Inflammatory macrophage treated with lipopolysaccharide for 1 hour (primary cell): ENCODE measurements around the gene COL4A1.

Experiments
- DNase-seq, 2 donors: peaks; one replicate each; pipeline ENCODE4 v3.0.0-alpha.2; 2020 to 2022

The COL4A1 gene

DNA sequence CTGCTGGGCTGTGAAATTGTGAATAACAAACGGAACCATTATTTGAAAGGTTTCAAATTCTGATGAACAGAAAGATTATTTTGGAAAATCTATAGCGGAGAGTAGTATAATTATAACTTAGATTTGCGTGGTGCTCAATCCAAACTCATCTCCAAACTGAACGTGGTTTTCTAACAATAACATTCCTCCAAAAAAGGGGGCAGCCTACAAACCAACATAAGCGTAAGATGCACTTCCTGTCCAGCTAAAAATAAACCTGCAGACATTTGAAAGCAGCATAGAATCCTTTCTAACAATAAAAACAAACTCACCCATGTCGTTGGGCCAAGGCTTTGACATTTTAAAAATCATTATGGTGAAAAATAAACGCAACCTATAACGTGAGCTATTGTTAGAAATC lies 178.4 kb downstream of the COL4A1 start:
- no peak for DNase-seq

DNA sequence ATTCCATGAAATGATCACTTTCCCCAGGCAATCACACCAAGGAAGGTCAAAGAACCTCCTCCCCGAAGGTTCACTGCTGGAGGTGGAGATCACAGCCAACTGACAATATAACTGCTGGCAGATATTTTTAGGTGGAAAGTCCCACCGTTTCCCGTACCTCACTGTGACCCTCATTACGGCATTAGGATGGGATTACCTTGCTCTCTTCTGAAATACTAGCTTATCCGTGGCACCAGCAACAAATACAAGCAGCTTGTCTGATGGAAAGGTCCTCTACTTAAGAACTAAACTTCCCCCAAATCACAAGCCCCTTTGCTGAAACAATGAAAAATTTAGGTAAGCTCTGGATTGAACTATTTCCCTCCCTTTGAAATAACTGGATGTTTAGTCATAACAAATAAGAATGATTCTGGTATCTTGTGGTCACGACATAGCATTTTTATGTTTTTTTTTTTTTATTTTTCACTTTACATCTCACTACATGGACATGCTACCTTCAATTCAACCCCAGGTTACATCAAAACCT lies 178.9 kb downstream of the COL4A1 start:
- DNase-seq: no peak

DNA sequence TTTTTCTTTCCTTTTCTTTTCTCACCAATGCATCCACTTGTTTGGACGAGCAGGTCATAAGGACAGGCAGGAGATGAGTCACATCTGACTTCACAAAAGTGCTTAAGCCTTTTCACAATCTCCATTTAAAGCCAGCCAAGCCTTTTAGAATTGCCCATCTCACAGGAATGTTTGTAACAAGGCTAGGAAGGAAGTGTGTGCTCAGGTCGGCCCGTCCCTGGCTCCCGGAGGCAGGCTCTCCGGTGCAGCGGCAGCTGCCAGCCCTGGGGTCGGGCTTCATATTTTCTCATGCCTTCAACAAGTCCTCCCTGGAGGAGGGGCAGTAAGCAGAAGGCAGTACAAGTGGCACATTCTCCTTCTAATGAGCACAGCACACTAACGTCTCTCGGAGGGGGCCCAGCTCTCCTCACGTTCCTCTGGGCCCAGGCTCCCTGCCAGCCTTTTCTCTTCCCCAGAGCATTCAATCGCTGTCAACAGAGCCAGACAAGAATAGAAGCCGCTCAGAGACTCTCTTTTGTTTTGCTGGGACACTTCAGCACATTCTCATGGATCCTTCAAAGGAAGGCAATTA lies 180.5 kb downstream of the COL4A1 start:
- DNase-seq: peak; percentile 10 to 62

DNA sequence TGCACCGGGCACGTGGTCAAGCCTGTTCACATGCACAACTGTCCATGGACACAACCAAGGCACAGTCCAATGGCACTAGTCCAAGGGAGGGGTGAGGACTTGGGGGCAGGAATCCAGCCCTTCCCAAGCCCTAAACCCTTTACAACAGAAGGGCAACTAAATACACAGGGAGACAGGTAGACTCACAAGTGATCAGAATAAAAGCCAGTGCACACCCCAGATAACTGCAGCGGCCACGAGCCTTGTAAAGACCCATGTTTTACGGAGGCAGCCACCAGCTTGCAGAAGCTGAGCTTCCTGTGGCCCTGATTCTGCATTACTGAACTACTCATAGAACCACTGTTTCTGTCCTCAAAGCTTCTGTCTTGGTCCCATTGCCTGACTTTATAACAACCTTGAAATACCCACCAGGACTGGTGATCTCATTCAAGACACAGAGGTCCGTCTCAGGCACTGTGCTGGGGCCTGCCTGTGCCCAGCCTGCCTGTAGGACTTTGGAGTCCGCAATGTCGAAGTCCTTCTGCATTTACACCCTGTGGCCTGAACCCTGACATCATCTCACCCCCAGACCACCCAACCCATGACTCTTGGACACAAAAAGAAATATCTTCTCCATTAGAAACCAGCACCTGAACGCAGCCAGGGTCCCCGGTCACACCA lies 181.2 kb downstream of the COL4A1 start:
- DNase-seq: no peak

DNA sequence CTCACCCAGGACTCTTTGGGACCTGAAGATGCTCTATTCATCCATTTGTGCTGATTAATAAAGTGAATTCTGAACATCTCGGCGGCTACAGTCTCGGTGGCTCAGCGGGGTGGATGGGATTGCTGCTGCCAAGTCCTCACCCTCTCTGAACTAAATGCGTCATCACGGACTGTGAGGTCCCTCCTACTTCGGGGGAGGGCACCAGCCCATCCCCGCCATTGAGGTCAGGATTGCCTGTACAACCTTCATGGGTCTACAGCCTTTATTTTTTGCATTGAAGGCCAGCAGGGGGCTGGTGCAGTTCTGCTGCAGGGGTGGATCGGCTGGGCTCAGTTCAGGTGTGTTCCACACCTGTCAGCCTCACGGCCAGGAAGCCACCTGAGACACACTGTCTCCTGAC lies 181.8 kb downstream of the COL4A1 start:
- no peak for DNase-seq

DNA sequence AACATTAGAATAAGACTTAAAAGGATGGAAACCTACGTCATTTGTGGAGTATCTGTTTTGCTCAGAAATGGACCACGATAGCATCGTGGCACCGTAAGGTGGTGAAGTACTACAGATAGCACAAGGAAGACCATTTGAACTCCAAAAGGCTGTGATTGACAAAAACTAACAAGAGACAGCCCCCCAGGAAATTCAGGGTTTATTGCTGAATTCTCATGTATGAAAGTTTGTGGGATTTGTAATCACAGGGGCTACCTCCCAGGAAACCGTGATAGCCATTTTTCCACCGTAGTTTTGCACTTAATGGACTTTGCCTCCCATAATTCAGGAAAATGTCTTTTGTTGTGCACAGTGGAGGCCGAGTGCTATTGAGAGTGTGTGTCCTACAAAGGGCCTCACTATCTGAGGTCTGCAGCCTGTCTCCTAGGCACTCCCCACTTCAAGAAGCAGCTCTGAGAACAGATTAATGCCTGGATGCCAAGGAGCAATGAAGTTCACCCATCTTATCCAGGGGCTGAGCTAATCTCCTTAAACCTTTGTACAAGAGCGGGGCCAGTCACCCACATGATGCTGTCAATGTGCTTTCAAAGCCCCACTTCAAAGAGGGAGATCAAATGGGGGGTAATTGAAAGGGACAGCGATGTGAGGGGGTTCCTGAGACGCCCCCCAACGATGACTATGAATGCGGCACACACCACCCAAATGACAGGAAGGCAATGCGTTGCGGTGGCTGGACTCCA lies 182.6 kb downstream of the COL4A1 start:
- no peak for DNase-seq

DNA sequence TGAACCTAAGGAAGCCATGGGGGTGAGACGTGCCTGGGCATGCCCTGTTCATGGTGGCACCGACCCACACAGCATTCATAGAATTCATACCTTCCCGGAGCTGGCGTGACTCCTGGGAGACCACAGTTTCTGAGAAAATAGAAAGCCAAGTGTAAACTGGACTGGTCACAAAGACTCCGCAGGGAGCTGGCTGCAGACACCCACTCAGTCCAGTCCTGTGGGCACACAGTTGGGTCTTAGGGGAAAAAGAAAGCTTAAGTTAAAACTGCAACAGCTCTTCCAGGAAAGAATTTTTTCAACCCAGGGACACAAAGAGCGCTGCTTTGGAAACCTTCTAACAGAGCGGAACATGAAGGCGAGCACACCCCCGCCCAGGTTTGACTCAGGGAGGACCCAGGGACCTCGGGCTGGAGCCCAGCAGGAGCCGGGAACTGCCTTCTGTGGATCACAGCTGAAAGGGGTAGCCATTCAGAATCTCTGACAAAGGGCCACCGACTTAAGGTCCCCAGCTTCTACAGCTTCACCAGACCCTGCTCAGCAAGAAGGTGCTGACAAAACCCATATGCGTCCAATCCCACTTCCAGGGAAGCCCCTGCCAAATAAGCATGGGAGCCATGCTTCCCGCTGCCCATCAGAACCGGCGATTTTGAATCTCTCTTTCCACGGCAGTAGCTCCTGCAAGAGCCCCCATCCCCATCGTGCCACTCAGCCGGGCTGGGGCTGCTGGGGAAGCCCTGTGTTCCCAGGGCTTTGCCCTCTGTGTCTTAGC lies 183.7 kb downstream of the COL4A1 start:
- no peak for DNase-seq

DNA sequence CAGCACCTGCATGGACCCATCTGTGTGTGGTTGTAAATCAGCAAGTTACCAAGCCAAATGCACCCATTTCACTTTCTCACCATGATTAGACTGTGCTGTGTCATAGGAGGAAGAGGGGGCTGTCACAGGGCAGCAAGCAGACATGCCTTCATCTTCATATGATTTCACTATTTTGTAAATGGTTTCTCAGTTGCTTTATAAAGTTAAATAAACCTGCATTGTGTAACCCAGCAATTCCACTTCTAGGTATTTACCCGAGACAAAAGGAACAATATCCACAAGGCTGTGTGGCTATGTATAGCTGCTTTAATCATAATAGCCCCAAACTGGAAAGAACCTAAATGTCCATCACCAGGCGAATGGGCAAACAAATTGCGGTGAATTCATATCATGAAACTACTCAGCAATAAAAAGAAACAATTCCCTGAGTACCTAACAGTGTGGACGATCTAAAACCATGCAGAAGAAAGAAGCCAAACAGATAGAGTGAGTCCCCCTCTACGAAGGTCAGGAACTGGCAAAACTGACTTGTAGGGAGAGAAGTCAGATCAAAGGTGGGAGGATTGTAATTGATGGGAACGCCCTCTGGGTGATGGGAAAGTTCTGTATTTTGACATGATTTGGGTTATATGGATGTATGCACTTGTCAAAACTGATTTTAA lies 185.4 kb downstream of the COL4A1 start:
- DNase-seq: peak in 1 of 2 donors; percentile 77

DNA sequence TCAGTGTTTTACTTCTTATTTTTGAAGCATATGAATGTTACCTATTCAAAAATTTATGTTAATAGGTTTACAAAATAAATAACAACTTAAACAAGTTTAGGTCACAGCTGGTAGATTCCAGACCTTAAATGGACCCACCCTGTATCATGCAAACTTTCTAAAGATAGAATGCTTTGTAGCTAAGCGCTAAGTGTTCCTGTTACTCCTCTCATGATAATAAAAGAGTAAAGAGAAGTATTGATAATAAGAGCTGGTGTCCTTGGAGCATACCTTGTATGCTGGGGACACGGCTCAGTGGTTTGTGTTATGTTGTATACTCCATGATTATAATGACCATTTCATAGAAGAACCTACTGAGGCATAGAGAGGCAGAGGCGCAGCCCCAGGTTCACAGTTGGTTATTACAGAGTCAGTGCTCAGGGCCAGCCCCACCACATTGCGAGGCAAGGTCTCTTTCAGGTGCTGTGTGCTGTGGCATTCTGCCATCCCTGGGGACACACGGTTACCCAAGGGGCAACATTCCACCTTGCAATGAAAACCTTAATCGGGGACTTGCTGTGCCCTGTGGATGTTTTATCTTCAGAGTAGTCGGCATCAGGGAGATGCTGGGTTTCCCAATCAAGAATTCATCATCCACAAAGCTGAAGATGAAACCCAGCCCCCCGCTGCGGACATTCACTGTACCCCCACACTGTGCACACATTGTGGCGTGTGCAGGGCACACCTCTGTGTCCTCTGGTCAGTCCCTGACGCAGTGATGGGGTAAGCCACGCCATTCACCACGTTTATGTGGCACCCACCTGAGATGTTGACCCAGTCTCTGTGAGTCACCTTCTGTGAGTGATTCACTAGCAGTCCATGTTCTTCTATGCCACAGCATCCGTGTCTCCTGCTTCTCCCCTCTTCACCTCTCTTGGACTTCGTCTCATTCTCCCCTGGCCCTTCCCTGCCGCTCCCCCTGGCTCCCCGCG lies 186.7 kb downstream of the COL4A1 start:
- DNase-seq: no peak

DNA sequence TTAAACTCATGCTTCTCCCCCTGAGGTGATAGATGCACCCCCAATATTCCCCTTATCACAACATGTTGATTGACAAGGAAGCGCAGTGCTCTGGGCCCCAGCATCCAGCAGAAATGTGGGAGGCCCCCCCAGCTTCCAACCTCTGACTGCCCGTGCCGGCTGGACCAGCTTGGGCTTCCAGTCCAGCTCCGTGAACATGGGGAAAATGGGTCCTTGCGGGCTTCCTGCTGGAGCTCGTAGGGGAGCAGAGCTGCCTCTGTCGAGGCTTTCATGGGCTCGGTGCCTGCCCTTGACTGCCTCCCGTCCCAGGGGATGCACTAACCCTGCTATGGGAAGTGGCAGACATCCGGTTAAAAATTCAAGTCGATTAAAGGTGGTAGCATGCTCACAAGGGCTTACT lies 188.9 kb downstream of the COL4A1 start:
- DNase-seq: no peak

DNA sequence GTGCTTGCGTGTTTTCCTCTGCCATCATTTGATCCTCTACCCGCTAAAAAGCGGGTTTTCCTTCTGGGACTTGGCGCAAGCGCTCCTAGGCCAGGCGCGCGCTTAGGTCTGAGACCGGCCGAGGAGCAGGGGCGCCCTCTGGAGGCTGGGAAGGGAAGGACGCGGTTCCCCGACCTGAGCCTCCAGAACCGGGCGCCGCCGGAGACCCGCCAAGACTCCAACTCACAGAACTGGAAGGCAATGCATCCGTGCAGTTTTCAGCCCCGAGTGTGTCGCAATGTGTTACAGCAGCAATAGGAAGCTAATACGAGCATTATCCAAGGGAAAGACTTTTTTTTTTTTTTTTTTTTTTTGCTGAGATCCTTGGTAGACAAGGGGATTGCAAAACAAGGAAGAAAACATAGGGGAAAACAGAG lies 190.9 kb downstream of the COL4A1 start:
- peak; percentile 30 to 78 for DNase-seq

DNA sequence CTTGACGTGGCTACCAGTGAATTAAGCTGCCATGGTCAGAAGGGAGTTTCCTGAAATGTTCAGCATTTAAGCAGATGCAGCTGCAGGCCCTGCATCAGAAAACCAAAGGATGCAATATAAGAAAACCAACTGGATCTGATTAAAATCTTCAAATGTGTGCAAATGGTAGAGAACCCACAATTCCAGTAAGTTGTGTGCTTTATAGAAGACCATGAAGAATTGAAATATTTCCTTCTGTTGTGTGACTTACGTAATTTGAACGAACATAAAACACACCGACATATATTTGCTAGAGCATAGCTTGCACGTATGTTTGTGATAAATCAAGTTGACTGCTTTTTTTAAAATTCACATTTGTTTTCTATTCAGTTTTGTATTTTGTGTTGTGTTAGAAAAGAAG lies 191.4 kb downstream of the COL4A1 start:
- no peak for DNase-seq

DNA sequence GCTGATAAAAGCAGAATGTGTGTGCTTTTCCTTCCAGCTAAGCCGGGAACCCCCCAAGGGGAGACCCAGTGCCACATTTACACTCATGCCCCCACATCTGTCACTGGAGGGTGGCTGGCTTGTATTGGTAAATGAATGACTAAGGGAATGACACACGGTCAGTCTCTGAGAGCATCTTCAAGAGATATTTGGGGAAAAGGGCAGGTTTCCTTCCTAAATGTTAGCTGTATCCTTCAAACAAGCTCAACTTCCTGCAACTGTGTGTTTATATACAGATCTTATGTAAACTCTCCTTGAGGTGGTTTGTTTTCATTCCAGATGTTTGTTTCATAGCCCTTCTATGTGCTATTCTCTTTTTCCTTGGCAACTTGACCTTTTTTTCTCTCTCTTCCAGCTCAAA lies 192.6 kb downstream of the COL4A1 start:
- no peak for DNase-seq

DNA sequence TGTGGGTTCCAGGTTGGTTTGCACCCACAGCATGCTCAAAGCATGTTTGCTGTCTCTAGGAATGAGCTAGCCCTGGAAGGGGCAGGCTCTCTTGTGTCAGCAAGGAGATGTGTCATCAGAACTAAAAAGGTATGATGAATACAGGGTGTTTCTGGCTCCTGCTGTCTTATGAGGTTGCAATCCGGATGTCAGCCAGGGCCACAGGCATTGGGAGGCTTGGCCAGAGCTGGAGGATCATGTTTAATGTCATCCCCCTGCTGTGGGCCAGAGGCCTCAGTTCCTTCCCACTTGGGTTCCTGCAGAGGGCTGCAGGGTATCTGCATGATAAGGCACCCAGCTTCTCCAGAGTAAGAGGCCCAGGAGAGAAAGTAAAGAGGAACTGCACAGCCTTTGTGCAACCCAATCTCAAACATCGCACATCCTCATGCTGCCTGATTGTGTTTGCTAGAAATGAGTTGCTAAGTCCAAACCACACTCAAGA lies 193.6 kb downstream of the COL4A1 start:
- DNase-seq: peak in 1 of 2 donors; percentile 33

DNA sequence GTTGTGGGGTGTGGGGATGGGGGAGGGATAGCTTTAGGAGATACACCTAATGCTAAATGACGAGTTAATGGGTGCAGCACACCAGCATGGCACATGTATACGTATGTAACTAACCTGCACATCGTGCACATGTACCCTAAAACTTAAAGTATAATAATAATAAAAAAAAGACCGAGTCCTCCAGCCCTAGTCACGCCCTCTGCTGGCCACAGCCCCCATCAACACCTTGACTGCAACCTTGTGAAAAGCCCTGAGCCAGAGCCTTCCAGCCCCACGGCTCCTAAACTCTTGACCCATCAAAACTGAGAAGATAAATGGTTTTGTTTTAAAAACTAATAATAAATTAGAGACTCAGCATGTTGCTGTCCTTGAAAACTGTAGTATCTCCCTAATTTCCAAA lies 194.6 kb downstream of the COL4A1 start:
- DNase-seq: peak in 1 of 2 donors; percentile 47

DNA sequence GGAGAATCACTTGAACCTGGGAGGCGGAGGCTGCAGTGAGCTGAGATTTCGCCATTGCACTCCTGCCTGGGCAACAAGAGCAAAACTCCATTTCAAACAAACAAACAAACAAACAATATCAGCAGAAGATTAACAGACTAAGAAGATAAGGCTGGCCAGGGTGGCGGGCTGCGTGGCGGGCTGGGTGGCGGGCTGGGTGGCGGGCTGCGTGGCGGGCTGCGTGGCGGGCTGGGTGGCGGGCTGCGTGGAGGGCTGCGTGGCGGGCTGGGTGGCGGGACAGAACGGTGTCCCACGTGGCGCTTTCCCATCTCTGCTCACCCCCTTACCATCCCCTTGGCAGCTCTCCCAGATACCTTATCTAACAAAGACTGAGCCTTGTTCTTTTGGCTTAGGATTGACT lies 196.2 kb downstream of the COL4A1 start:
- no peak for DNase-seq

DNA sequence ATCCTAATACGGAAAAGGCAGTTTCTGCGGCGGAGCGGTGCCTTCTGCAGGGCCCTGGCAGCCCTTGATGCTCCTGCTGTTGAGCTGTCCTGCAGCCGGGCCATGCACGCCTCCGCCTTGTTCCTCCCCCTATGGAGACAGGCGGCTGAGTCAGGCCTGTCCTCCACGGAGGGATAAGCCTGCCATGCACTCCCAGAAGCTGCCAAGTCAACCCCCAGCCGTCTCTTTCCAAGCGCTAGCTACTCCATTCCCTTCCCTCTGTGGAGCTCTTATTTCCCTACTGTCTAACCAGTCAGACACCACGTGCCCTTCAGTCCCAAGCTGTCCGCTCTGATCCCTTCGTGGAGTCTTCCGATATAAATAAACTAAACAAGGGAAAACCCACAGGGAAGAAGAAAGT lies 197.0 kb downstream of the COL4A1 start:
- no peak for DNase-seq

DNA sequence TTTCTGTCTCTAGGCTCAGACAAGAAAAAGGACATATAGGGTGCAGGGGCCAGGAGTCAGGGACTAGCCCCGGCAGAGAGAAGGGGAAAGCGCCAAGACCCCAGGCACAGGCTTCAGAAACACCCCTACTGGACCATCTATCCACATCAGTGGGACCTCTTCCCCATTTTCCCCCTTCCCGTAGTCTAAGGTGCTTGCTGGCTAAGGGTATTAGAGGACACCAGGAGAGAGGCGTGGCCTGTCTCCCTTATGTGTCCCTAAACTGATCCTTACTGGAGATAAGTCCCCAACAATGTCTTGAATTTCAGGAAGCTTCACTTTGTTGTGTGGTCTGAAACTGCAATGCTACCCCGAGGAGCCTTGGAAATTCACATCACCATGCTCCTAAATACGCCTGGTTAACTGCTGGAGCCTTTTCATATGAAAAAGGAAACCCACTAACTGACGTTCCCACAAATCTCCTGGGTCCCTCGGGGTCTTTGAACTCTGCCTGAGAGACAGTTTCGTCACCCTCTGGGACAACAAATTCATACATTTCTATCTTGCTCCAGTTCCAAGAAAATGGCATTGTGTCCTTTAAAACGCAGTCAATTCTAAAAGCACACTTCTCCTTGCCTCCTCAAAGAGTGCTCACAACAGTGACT lies 197.7 kb downstream of the COL4A1 start:
- DNase-seq: no peak

DNA sequence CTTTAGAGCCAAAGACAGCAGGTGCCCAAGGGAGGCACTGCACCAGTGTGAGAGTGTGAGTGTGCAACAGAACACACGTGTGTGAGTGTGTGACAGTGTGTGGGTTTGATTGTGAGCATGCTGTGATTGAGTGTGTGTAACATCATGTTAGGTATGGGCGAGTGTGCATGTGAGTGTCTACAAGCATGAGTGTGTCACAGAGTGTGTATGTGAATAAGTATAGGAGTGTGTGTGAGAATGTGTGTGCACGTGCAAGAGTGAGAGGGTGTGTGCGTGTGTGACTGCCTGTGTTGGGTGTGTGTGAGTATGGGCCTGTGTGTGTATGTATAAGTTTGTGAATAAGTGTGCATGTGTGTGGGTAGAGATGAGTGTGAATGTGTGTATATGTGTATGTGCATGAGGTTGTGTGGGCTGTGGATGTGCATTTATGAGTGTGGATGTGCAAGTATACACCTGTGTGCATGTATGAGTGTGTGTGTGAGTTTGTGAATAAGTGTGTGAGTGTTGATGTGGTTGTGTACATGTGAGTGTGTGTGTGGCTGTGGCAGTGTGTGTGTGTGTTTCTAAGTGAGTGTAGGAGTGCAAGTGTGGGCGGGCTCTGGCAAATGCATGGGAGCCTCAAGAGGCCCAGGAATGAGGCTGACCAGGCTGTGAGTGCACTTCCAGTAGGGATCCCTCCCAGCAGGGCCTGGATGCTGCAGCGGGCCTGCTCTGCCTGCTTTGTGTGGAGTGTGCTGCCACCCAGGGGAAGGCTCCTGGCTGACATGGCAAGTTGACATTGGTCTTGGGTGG lies 198.4 kb downstream of the COL4A1 start:
- DNase-seq: peak in 1 of 2 donors; percentile 15
